IMR-90 (cell line): Measurements from ENCODE around the gene RIPK1. TPM values are rescaled to one million over a fixed set of nuclear protein-coding genes. Genes with fewer than 3 reads are reported as not detected.

ENCODE experiments used
- ATAC-seq: fragments of 200-7000 bp; cut with Tn5 transposase; 2 replicates; pipeline ENCODE4 v1.9.1; 2020; ENCODE audit warnings: low read depth, mild to moderate bottlenecking, moderate library complexity
- BruUV-seq: library from RNA; stranded (reverse); fragments of 400-500 nt; replicated peaks from 2 replicates; lab custom pipeline; 2021; lab: Mats Ljungman, UMichigan
- CTCF ChIA-PET: fragments of 300-600 bp; formaldehyde crosslinking; extraction: SDS; loops from one replicate; lab custom pipeline; 2021; ENCODE audit warnings: antibody characterized with exemption; lab: Yijun Ruan, JAX
- POLR2A ChIA-PET: fragments of 300-600 bp; sonication (Branson Sonifier 250); formaldehyde crosslinking; loops from one replicate; lab custom pipeline; 2022; ENCODE audit warnings: antibody characterized with exemption; ENCODE audit not compliant: unreplicated experiment; lab: Charles Lee
- DNase-seq: peaks from one replicate; pipeline ENCODE4 v3.0.0; 2013
- H2AFZ ChIP-seq: replicated peaks from 2 replicates; pipeline ENCODE3; 2013; ENCODE audit warnings: low read length, mild to moderate bottlenecking; ENCODE audit not compliant: poor library complexity
- H2AK5ac ChIP-seq: 2 replicates; pipeline ENCODE4 v1.6.1; 2013; ENCODE audit warnings: low read depth, low read length, inconsistent platforms
- H2AK9ac ChIP-seq: replicated peaks from 2 replicates; pipeline ENCODE3; 2013; ENCODE audit warnings: mild to moderate bottlenecking, low read depth, low read length, moderate library complexity; ENCODE audit not compliant: poor library complexity
- H2BK120ac ChIP-seq: 2 replicates; pipeline ENCODE4 v1.6.1; 2013; ENCODE audit warnings: low read depth, low read length, inconsistent platforms
- H2BK15ac ChIP-seq: 3 replicates; pipeline ENCODE4 v1.6.1; 2013; ENCODE audit warnings: low read depth, low read length, inconsistent platforms
- H2BK20ac ChIP-seq: 2 replicates; pipeline ENCODE4 v1.6.1; 2013; ENCODE audit warnings: low read depth, mild to moderate bottlenecking, inconsistent platforms, low read length, moderate library complexity
- H2BK5ac ChIP-seq: 2 replicates; pipeline ENCODE4 v1.6.1; 2013; ENCODE audit warnings: mild to moderate bottlenecking, low read depth, low read length, inconsistent platforms; ENCODE audit not compliant: poor library complexity, severe bottlenecking
- H3K14ac ChIP-seq: replicated peaks from 2 replicates; pipeline ENCODE4 v1.6.1; 2013; ENCODE audit warnings: low read depth, low read length, inconsistent platforms
- H3K18ac ChIP-seq: 2 replicates; pipeline ENCODE4 v1.6.1; 2013; ENCODE audit warnings: low read depth, low read length, control low read depth
- H3K23ac ChIP-seq: 2 replicates; pipeline ENCODE4 v1.6.1; 2013; ENCODE audit warnings: low read depth, low read length, inconsistent platforms
- H3K27ac ChIP-seq: 2 replicates; pipeline ENCODE4 v1.5.1; 2013; ENCODE audit warnings: mild to moderate bottlenecking, control low read depth, low read length; ENCODE audit not compliant: insufficient read depth
- H3K27me3 ChIP-seq: 2 replicates; pipeline ENCODE4 v1.6.1; 2013; ENCODE audit warnings: low read length; ENCODE audit not compliant: control insufficient read depth, insufficient read depth
- H3K36me3 ChIP-seq: 2 replicates; pipeline ENCODE4 v1.6.1; 2013; ENCODE audit warnings: low read length, mixed read lengths; ENCODE audit not compliant: control insufficient read depth, insufficient read depth
- H3K4ac ChIP-seq: 2 replicates; pipeline ENCODE4 v1.6.1; 2013; ENCODE audit warnings: low read depth, low read length, inconsistent platforms
- H3K4me1 ChIP-seq: 2 replicates; pipeline ENCODE4 v1.6.1; 2013; ENCODE audit warnings: low read length, mixed read lengths; ENCODE audit not compliant: control insufficient read depth, insufficient read depth
- H3K4me2 ChIP-seq: 2 replicates; pipeline ENCODE4 v1.6.1; 2013; ENCODE audit warnings: low read depth, mild to moderate bottlenecking, control low read depth, low read length, moderate library complexity
- H3K4me3 ChIP-seq: 2 replicates; pipeline ENCODE4 v1.5.1; 2013; ENCODE audit warnings: low read depth, mild to moderate bottlenecking, control low read depth, low read length, moderate library complexity; ENCODE audit not compliant: insufficient read depth
- H3K56ac ChIP-seq: 2 replicates; pipeline ENCODE4 v1.6.1; 2013; ENCODE audit warnings: low read length, inconsistent platforms; ENCODE audit not compliant: insufficient read depth; ENCODE audit errors: extremely low read depth
- H3K79me1 ChIP-seq, 2 experiments: 2 replicates each; pipeline ENCODE4 v1.6.1; 2013; ENCODE audit warnings: low read length in 2 of 2, inconsistent platforms in 1 of 2, low read depth in 1 of 2
- H3K9ac ChIP-seq: 2 replicates; pipeline ENCODE4 v1.6.1; 2013; ENCODE audit warnings: low read depth, low read length, control low read depth
- H3K9me1 ChIP-seq: 2 replicates; pipeline ENCODE4 v1.6.1; 2013; ENCODE audit warnings: low read length, inconsistent platforms; ENCODE audit not compliant: insufficient read depth
- H3K9me3 ChIP-seq: 2 replicates; pipeline ENCODE4 v1.6.1; 2013; ENCODE audit warnings: low read length; ENCODE audit not compliant: control insufficient read depth, insufficient read depth
- H4K20me1 ChIP-seq: 2 replicates; pipeline ENCODE4 v1.6.1; 2013; ENCODE audit warnings: low read length, inconsistent platforms; ENCODE audit not compliant: insufficient read depth
- H4K5ac ChIP-seq: 2 replicates; pipeline ENCODE4 v1.6.1; 2013; ENCODE audit warnings: mild to moderate bottlenecking, low read depth, low read length, control low read depth
- H4K8ac ChIP-seq, 2 experiments: 2 replicates each; pipeline ENCODE4 v1.6.1; 2013; ENCODE audit warnings: low read depth in 2 of 2, low read length in 2 of 2, control low read depth in 1 of 2, inconsistent platforms in 1 of 2
- H4K91ac ChIP-seq: 2 replicates; pipeline ENCODE4 v1.6.1; 2013; ENCODE audit warnings: low read depth, low read length, inconsistent platforms; ENCODE audit not compliant: insufficient read depth
- BHLHE40 ChIP-seq: fragments of 150-350 bp; IDR thresholded peaks from 2 replicates; pipeline ENCODE4 v1.6.1; 2016; ENCODE audit warnings: mild to moderate bottlenecking, low read depth, low read length
- CEBPB ChIP-seq: IDR thresholded peaks from 2 replicates; pipeline ENCODE4 v1.6.1; 2012; ENCODE audit warnings: low read depth, low read length, improper control_type of control experiment
- CHD1 ChIP-seq: IDR thresholded peaks from 2 replicates; pipeline ENCODE4 v1.6.1; 2012; ENCODE audit warnings: low read depth, low read length, improper control_type of control experiment
- FOS ChIP-seq: fragments of 150-350 bp; IDR thresholded peaks from 2 replicates; pipeline ENCODE4 v1.6.1; 2016; ENCODE audit warnings: low read depth, low read length
- MAFK ChIP-seq: IDR thresholded peaks from 2 replicates; pipeline ENCODE4 v1.6.1; 2012; ENCODE audit warnings: low read depth, low read length, improper control_type of control experiment
- MAZ ChIP-seq: IDR thresholded peaks from 2 replicates; pipeline ENCODE4 v1.6.1; 2012; ENCODE audit warnings: low read depth, mild to moderate bottlenecking, low read length, improper control_type of control experiment, moderate library complexity, borderline replicate concordance
- MXI1 ChIP-seq: IDR thresholded peaks from 2 replicates; pipeline ENCODE4 v1.6.1; 2012; ENCODE audit warnings: low read depth, mild to moderate bottlenecking, low read length, moderate library complexity, borderline replicate concordance
- NFE2L2 ChIP-seq: fragments of 150-350 bp; IDR thresholded peaks from 2 replicates; pipeline ENCODE4 v1.6.1; 2016; ENCODE audit warnings: low read depth, mild to moderate bottlenecking, low read length
- POLR2A ChIP-seq: IDR thresholded peaks from 2 replicates; pipeline ENCODE4 v1.6.1; 2012; ENCODE audit warnings: mild to moderate bottlenecking, low read depth, low read length
- RAD21 ChIP-seq: IDR thresholded peaks from 2 replicates; pipeline ENCODE4 v1.6.1; 2012; ENCODE audit warnings: low read length, improper control_type of control experiment
- RCOR1 ChIP-seq: IDR thresholded peaks from 2 replicates; pipeline ENCODE4 v1.6.1; 2012; ENCODE audit warnings: mild to moderate bottlenecking, low read length, improper control_type of control experiment; ENCODE audit not compliant: insufficient replicate concordance
- RFX5 ChIP-seq: IDR thresholded peaks from 2 replicates; pipeline ENCODE4 v1.8.0; 2012; ENCODE audit warnings: low read depth, mild to moderate bottlenecking, low read length, moderate library complexity
- WGBS, 2 experiments: methylation state at CpG; one replicate each; pipeline versions ENCODE4 v1.1.5 to v1.1.7; 2013; ENCODE audit warnings: missing lambda C conversion rate in 2 of 2; ENCODE audit not compliant: insufficient read length in 1 of 2; ENCODE audit errors: extremely low coverage in 2 of 2; 5-methylcytosine and 5-hydroxymethylcytosine counted together
- dilution Hi-C: fragments of 300-500 bp; cut with HindIII; formaldehyde crosslinking; loops from one replicate; pipeline ENCODE4 v1.14.3; 2018; ENCODE audit warnings: low sequenced_read_pairs; ENCODE audit not compliant: unreplicated experiment
- in situ Hi-C: fragments of 300-500 bp; cut with MboI; formaldehyde crosslinking; loops from 3 replicates; pipeline ENCODE4 v1.14.3; 2019; ENCODE audit warnings: low sequenced_read_pairs, inconsistent platforms, mixed read lengths
- intact Hi-C: fragments of 100-400 bp; cut with micrococcal nuclease; formaldehyde crosslinking; loops from 2 replicates; pipeline ENCODE4 v1.10.0; 2022
- polyA plus RNA-seq, 3 experiments: library from polyadenylated mRNA; depleted of rRNA; stranded (reverse); fragments of >200 nt; gene quantifications; 2 replicates each; pipeline ENCODE4 v1.2.3, GENCODE V29; 2012; ENCODE audit warnings: low replicate concordance in 1 of 3
- total RNA-seq: library from RNA; depleted of rRNA; stranded (reverse); fragments of >200 nt; gene quantifications from 2 replicates; pipeline ENCODE4 v1.2.3, GENCODE V29; 2012
- TF ChIP-seq, protein P1 (sequence below): fragments of 150-350 bp; IDR thresholded peaks from 2 replicates; pipeline ENCODE4 v1.6.1; 2017; ENCODE audit warnings: mild to moderate bottlenecking, antibody characterized with exemption, low read length, low read depth
- TF ChIP-seq, protein P2 (sequence below): conservative IDR thresholded peaks from 2 replicates; pipeline ENCODE4 v1.5.1; 2012; ENCODE audit warnings: mild to moderate bottlenecking, low read depth, low read length, improper control_type of control experiment
- TF ChIP-seq, protein P3 (sequence below): fragments of 150-350 bp; IDR thresholded peaks from 2 replicates; pipeline ENCODE4 v1.6.1; 2016; ENCODE audit warnings: low read depth, mild to moderate bottlenecking, low read length, moderate library complexity, borderline replicate concordance

The RIPK1 gene
- total and polyA plus RNA-seq, 2 of the 4 experiments (the other 2 are of a cell fraction) = 12.6 to 25.6 TPM

DNA sequence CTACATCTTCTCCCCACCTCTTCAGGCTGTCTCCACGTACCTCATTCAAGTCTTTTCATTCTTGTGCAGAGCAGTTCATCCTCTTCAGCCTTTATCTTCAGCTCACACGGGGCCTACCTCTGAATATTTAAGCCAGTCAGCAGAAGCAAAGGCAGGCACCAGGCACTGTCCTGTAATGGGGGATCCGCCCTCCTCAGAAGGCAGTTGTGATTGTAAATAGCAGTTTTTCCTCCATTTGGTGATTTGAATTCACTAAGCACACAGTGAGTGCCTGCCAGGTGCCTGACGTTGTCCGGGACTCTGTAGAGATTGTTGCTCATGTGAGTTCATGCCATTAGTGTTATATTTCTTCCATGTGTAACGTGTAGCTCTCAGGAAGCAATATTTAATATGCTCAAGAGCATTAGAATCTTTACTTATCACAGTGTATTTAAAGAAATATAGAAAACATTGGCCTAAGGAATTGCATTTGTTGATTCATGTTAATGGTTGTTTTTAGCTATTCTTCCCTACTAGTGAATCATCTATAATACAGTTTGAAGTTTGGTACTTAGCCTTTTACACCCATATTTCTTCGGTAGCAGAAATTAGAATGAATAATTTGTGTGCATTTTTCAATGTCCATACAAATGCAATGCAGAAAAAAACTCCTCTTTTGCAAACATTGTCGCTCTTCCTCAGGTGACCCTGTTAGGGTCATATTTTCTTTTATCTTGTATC, 68.2 kb downstream of the RIPK1 start:
- ATAC-seq = no peak
- no peak overlapping the region for H2BK5ac ChIP-seq
- no peak for TF ChIP-seq CHD1
- TF ChIP-seq, protein P1, sequence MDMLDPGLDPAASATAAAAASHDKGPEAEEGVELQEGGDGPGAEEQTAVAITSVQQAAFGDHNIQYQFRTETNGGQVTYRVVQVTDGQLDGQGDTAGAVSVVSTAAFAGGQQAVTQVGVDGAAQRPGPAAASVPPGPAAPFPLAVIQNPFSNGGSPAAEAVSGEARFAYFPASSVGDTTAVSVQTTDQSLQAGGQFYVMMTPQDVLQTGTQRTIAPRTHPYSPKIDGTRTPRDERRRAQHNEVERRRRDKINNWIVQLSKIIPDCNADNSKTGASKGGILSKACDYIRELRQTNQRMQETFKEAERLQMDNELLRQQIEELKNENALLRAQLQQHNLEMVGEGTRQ = no peak
- TF ChIP-seq, protein P2, sequence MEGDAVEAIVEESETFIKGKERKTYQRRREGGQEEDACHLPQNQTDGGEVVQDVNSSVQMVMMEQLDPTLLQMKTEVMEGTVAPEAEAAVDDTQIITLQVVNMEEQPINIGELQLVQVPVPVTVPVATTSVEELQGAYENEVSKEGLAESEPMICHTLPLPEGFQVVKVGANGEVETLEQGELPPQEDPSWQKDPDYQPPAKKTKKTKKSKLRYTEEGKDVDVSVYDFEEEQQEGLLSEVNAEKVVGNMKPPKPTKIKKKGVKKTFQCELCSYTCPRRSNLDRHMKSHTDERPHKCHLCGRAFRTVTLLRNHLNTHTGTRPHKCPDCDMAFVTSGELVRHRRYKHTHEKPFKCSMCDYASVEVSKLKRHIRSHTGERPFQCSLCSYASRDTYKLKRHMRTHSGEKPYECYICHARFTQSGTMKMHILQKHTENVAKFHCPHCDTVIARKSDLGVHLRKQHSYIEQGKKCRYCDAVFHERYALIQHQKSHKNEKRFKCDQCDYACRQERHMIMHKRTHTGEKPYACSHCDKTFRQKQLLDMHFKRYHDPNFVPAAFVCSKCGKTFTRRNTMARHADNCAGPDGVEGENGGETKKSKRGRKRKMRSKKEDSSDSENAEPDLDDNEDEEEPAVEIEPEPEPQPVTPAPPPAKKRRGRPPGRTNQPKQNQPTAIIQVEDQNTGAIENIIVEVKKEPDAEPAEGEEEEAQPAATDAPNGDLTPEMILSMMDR = no peak
- TF ChIP-seq MAZ = no peak
- TF ChIP-seq CEBPB = no peak
- no peak for TF ChIP-seq FOS
- no peak for TF ChIP-seq BHLHE40
- no peak for TF ChIP-seq POLR2A
- TF ChIP-seq MAFK = no peak
- no peak for TF ChIP-seq RAD21
- TF ChIP-seq, protein P3, sequence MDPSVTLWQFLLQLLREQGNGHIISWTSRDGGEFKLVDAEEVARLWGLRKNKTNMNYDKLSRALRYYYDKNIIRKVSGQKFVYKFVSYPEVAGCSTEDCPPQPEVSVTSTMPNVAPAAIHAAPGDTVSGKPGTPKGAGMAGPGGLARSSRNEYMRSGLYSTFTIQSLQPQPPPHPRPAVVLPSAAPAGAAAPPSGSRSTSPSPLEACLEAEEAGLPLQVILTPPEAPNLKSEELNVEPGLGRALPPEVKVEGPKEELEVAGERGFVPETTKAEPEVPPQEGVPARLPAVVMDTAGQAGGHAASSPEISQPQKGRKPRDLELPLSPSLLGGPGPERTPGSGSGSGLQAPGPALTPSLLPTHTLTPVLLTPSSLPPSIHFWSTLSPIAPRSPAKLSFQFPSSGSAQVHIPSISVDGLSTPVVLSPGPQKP = no peak
- TF ChIP-seq RFX5 = no peak
- TF ChIP-seq NFE2L2 = no peak
- no peak for TF ChIP-seq RCOR1
- no peak for TF ChIP-seq MXI1

More for the DNA sequence above, 68.2 kb downstream of the RIPK1 start:
- no peak overlapping the region for H2BK20ac ChIP-seq
- H2AK9ac ChIP-seq = peak overlapping the region; percentile 60
- no peak overlapping the region for H4K91ac ChIP-seq
- no peak overlapping the region for H4K8ac ChIP-seq
- H3K9me1 ChIP-seq = peaks cover 12% of the 10 kb centered on the region; the same call in 1 of the 2 replicates
- peaks cover 22% of the 10 kb centered on the region; the same call in 1 of the 2 replicates for H3K36me3 ChIP-seq
- dilution Hi-C loops = no loop called here
- H3K27ac ChIP-seq = no peak overlapping the region
- no peak for DNase-seq
- no peak overlapping the region for H2BK15ac ChIP-seq
- H3K9me3 ChIP-seq = no peaks in the 10 kb centered on the region
- H2BK120ac ChIP-seq = no peak overlapping the region
- H3K23ac ChIP-seq = no peak overlapping the region
- H3K9ac ChIP-seq = no peak overlapping the region
- no peak overlapping the region for H3K4ac ChIP-seq
- H2AK5ac ChIP-seq = no peak overlapping the region
- BruUV-seq = no TSS peak
- H3K4me3 ChIP-seq = no peak overlapping the region
- peaks cover 14% of the 10 kb centered on the region for H3K4me1 ChIP-seq
- H3K18ac ChIP-seq = no peak overlapping the region
- H3K79me1 ChIP-seq = no peaks in the 10 kb centered on the region; a peak in 1 of 4 replicates
- H3K56ac ChIP-seq = no peak overlapping the region
- intact Hi-C loops = no loop called here
- H3K4me2 ChIP-seq = no peak overlapping the region
- H2AFZ ChIP-seq = no peak overlapping the region
- no peak overlapping the region for H3K14ac ChIP-seq
- 80% methylated on average over 1 of the region's 8 CpGs; no CpG with 5 or more reads in 1 of the 2 experiments for WGBS, 2 experiments
- H4K5ac ChIP-seq = no peak overlapping the region
- CTCF ChIA-PET = interaction anchor here (0.8 to 1.5 kb wide), 2 partner anchors 21 to 101 kb away, joined by 3 read pairs; partner anchors contain the start of gene TUBB2A
- POLR2A ChIA-PET = no interaction called here
- H4K20me1 ChIP-seq = no peaks in the 10 kb centered on the region
- in situ Hi-C loops = loop anchor here (25.0 kb wide), 1 partner anchor 601 kb away; no protein-coding TSS in a partner anchor
- H3K27me3 ChIP-seq = no peaks in the 10 kb centered on the region
